ENCODE measurements around the gene DLGAP4.

- no peak for TF ChIP-seq POLR2AphosphoS5 (IDR thresholded peaks at IDR 0.05; ENCODE audit: low read depth, low read length)
- TF ChIP-seq POLR2A (IDR thresholded peaks at IDR 0.05; ENCODE audit: low read depth, low read length) = no peak
- no peak for TF ChIP-seq TAF1 (IDR thresholded peaks at IDR 0.05; ENCODE audit: borderline replicate concordance, low read depth, low read length)
Observed at GRCh38 chr20:36477475-36477874, 171.3 kb downstream of the DLGAP4 start.
